HG03460 (cell line): ENCODE data around the gene DZIP1.

Source experiments
- ATAC-seq: cut with Tn5 transposase; IDR thresholded peaks from one replicate; pipeline ENCODE4 v1.9.1; 2021; ENCODE audit not compliant: unreplicated experiment

The DZIP1 gene

GRCh38 chr13:95552208-95552538, 92.3 kb downstream of the DZIP1 start:
- no peak for ATAC-seq

DNA sequence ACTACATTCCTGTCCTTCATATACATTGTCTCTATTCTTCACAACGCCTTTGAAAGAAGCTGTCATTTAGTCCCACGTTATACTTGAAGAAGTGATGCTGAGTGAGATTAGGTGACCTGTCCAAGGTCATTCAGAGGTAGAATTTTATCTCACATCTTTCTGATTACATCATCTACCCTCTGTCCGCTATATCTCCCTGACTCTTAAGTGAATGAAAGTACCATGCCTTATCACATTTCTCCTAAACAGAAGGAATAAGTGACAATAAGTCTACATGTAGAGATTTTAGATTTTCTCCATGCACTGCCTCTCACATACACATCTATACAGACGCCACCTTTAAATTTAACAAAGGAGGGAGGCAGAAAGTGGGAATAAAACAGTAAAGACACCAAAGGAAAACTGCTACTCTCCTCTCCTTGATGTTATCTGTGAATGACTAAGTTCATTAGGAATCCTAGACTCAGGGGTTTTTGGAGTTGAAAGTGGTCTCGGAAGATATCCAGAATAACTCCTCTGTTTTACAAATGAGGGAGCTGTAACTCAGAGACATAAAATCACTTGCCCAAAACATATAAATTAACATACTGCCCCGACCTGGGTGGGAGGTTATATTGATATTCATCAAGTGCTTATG, 96.9 kb downstream of the DZIP1 start:
- ATAC-seq = no peak

DNA sequence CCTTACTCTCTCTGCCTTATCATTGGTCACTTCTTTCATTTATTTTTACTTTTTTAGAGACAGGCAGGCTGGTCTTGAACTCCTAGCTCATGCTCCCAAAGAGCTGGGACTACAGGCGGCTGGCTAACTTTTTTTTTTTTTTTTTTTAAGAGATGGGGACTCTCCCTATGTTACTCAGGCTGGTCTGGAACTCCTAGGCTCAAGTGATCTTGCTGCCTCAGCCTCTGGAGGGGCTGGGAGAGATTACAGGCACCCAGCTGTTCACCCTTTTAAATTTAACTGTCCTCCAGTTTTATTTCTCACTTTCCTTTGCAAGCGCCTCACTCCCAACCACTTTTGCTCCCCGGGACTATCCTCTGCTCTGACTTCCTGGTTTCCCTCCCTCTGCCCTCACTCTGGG, 97.6 kb downstream of the DZIP1 start:
- no peak for ATAC-seq

DNA sequence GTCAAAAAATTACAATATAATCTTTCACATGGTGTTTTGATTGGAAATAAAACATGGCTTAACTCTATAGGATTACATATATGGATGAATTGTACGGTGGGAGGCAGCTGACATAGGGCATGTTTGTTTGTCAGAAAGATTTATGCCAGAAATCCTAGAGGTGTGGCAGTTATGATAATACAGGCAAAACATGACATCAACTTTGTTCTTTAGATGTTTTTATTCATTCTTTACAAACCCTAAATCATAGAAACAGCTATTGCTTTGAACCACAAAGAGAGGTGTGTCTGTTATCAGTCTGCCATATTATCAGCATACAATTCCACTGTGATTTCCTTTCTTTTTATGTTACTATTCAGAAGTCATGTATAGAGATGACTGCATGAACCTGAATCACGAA, 100.2 kb downstream of the DZIP1 start:
- ATAC-seq = no peak

- no peak for ATAC-seq
Measured at GRCh38 chr13:95541911-95542474, 102.5 kb downstream of the DZIP1 start.

GRCh38 chr13:95541308-95541707, 103.2 kb downstream of the DZIP1 start:
- no peak for ATAC-seq

DNA sequence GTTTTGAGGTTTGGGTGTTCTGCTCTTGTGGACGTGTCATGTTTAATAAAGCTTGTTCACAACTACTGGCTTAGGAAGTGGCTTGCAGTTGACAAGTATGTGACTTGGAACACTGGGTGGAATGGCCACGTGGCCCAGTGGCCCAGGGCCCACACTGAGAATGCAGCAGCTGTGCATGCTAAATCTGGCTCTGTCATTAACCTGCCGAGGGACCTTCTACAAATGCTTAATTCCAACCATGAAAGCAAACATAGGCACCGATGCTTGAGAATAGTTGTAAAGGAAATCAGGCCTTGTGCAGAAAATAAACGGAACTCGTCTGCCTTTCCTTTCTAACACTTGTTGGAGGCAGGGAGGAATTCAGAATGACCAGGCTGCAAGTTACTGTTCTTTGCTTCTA, 103.6 kb downstream of the DZIP1 start:
- ATAC-seq = no peak

DNA sequence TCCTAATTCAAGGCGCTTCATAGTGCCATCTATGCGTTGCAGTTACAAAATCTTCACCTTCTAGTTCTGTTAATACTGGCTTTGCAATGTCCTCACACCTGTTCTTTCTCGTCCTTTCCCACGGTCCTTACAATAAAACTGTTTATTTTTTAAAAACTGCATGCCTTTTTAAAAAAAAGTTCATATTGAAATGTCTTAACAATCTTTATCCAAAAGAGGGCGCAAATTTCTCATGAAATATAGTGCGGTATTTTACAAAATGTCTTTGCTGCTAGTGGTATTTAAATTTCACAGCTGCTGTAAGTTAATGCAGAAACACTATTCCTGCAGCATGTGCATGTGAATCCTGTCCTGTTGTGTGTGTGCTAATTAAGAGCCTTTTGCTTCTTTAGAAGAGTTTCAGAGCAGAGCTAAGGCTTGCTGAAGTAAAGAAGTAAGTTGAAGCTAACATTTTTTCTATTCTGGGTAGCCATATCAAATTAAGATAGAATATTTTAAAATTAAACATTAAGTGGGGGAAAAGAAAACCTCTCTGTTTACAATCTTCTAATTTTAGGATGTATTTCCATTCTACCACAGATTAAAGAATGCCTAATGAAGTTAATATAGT, 107.8 kb downstream of the DZIP1 start:
- ATAC-seq = no peak

- no peak for ATAC-seq
Measured at GRCh38 chr13:95535243-95535642, 109.3 kb downstream of the DZIP1 start.

GRCh38 chr13:95533545-95534160, 110.9 kb downstream of the DZIP1 start:
- ATAC-seq = no peak

DNA sequence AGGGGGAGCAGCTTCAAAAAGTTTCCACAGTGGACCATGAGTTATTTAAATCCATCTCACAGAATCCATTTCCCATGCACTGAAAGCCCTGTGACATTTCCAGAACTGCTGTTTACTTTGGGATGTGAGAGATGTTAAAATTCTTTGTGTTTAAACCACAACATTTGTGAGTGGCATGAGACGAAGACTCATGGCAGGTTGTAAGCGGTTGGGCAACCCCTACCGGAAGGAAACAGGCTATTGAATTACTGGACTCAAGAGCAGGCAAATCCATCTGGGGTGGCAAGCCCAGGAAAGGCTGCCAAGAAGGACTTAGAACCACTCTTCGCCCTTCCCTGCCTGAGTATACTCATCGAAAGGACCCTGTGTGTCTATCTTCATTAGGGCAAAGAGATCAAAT, 114.3 kb downstream of the DZIP1 start:
- ATAC-seq = no peak
